Activated T-cell treated with anti-CD3 and anti-CD28 coated beads, Interleukin-2, amount 50 U/mL, for 24 hours (primary cell): Measurements from ENCODE around the gene BMPR2.
"Not testable (repeated sequence)": the region's sequence is repeated elsewhere in the genome, so short reads cannot be mapped to it uniquely, and the experiment has no call there.

ENCODE experiments used
- DNase-seq: peaks from one replicate; pipeline ENCODE4 v3.0.0-alpha.2; 2020
- H3K27ac Mint-ChIP-seq: 2 replicates; pipeline ENCODE4 v1.8.0; 2020; ENCODE audit warnings: mild to moderate bottlenecking, mixed read lengths
- H3K27me3 Mint-ChIP-seq: 2 replicates; pipeline ENCODE4 v1.8.0; 2020; ENCODE audit warnings: mixed read lengths
- H3K36me3 Mint-ChIP-seq: 2 replicates; pipeline ENCODE4 v1.8.0; 2020; ENCODE audit warnings: low read depth, mixed read lengths
- H3K4me1 Mint-ChIP-seq: 2 replicates; pipeline ENCODE4 v1.8.0; 2020; ENCODE audit warnings: low read depth, mixed read lengths
- H3K4me3 Mint-ChIP-seq: 2 replicates; pipeline ENCODE4 v1.8.0; 2020; ENCODE audit warnings: mild to moderate bottlenecking, moderate library complexity, mixed read lengths
- H3K9me3 Mint-ChIP-seq: 2 replicates; pipeline ENCODE4 v1.8.0; 2020; ENCODE audit warnings: mixed read lengths

BMPR2 gene

GRCh38 chr2:202374383-202374782 is 1.7 kb upstream of the BMPR2 start:
- not testable (repeated sequence) for H3K27me3 Mint-ChIP-seq, H3K9me3 Mint-ChIP-seq, H3K27ac Mint-ChIP-seq, DNase-seq
- Mint-ChIP-seq H3K4me3 (peak overlapping the region; percentile 12), H3K36me3 (peaks cover 13% of the 10 kb centered on the region), H3K4me1 (peaks cover 27% of the 10 kb centered on the region)

GRCh38 chr2:202375033-202375608 is 1.0 kb upstream of the BMPR2 start:
- peaks cover 13% of the 10 kb centered on the region for H3K36me3 Mint-ChIP-seq
- peak overlapping the region; percentile 97 for H3K4me3 Mint-ChIP-seq
- peak overlapping the region; percentile 92 for H3K27ac Mint-ChIP-seq
- H3K9me3 Mint-ChIP-seq, result no peaks in the 10 kb centered on the region
- peak; percentile 60 for DNase-seq
- no peaks in the 10 kb centered on the region for H3K27me3 Mint-ChIP-seq
- peaks cover 32% of the 10 kb centered on the region for H3K4me1 Mint-ChIP-seq

DNA sequence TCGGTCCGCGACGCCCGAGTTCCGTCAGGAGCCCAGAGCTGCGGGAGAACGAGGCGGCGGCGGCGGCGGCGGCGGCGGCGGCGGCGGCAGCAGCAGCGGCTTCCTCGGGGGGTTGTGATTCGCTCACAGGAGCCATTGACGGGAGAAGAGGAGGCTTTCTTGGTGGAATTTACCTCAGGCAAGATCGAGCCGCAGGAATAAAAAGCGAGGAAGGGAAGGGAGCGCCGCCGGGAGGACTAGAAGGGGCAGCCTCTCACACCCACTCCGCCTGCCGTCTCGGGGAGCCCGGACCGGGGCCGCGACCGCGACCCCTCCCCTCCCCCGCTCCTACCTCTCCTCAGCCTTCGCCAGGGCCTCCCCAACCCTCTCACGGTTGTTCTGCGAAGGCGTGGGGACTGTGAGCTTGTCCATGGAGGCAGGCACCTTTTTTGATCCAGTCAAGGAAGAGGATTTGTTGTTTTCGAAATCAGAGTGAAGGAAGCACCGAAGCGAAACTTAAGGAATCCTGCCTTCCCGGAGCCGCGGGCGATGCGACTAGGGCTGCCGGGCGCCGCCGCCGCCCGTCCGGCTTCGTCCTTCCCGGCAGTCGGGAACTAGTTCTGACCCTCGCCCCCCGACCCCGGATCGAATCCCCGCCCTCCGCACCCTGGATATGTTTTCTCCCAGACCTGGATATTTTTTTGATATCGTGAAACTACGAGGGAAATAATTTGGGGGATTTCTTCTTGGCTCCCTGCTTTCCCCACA is 506 bp downstream of the BMPR2 start:
- Mint-ChIP-seq H3K36me3 (peaks cover 13% of the 10 kb centered on the region), H3K27me3 (no peaks in the 10 kb centered on the region), H3K27ac (peak overlapping the region; percentile 92), H3K4me3 (peak overlapping the region; percentile 97), H3K9me3 (no peaks in the 10 kb centered on the region), H3K4me1 (peaks cover 38% of the 10 kb centered on the region)
- DNase-seq, result peak; percentile 72

DNA sequence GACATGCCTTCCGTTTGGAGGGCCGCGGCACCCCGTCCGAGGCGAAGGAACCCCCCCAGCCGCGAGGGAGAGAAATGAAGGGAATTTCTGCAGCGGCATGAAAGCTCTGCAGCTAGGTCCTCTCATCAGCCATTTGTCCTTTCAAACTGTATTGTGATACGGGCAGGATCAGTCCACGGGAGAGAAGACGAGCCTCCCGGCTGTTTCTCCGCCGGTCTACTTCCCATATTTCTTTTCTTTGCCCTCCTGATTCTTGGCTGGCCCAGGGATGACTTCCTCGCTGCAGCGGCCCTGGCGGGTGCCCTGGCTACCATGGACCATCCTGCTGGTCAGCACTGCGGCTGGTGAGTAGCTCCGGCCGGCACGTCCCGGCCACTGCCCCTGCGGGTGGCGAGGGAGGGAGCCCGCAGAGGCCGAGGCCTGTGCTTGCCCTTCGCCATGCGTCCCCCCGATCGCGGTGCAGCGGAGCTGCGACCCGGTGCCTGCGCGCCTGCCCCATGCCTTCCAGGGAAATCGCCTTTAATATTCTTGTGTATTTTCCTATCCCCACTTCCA is 1.2 kb downstream of the BMPR2 start:
- H3K4me1 Mint-ChIP-seq, result peaks cover 38% of the 10 kb centered on the region
- peak; percentile 53 for DNase-seq
- peak overlapping the region; percentile 92 for H3K27ac Mint-ChIP-seq
- H3K4me3 Mint-ChIP-seq, result peak overlapping the region; percentile 97
- peaks cover 13% of the 10 kb centered on the region for H3K36me3 Mint-ChIP-seq
- H3K27me3 Mint-ChIP-seq, result no peaks in the 10 kb centered on the region
- H3K9me3 Mint-ChIP-seq, result no peaks in the 10 kb centered on the region

GRCh38 chr2:202378001-202378400 is 1.9 kb downstream of the BMPR2 start:
- Mint-ChIP-seq H3K27me3 (no peaks in the 10 kb centered on the region), H3K27ac (peak overlapping the region; percentile 26), H3K4me3 (peak overlapping the region; percentile 97), H3K9me3 (no peaks in the 10 kb centered on the region), H3K4me1 (peaks cover 38% of the 10 kb centered on the region), H3K36me3 (peaks cover 13% of the 10 kb centered on the region)
- no peak for DNase-seq

- H3K4me1 Mint-ChIP-seq, result peaks cover 38% of the 10 kb centered on the region
- H3K9me3 Mint-ChIP-seq, result no peaks in the 10 kb centered on the region
- H3K27me3 Mint-ChIP-seq, result no peaks in the 10 kb centered on the region
- DNase-seq, result no peak
- H3K36me3 Mint-ChIP-seq, result peaks cover 13% of the 10 kb centered on the region
- H3K27ac Mint-ChIP-seq, result no peak overlapping the region
- H3K4me3 Mint-ChIP-seq, result peak overlapping the region; percentile 97
Observed at GRCh38 chr2:202378662-202379358, 2.7 kb downstream of the BMPR2 start.

DNA sequence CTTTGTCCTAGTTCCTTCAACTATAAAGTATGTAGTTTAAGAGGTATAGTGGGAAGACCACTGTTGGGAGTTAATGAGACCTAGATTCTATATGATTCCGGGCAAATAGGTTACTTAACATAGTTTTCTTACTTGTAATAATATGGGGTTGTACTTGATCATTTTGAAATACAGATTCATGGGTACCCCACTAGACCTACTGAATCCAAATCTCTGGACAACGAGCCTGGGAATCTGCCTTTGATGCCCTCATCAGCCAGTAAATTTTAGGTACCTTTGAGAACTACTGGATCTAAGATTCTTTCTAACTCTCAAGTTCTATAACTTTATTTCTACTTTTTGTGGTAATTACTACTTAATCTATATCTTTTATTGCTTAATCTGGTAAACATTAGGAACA is 6.6 kb downstream of the BMPR2 start:
- Mint-ChIP-seq H3K27me3 (no peaks in the 10 kb centered on the region), H3K4me3 (no peak overlapping the region)

DNA sequence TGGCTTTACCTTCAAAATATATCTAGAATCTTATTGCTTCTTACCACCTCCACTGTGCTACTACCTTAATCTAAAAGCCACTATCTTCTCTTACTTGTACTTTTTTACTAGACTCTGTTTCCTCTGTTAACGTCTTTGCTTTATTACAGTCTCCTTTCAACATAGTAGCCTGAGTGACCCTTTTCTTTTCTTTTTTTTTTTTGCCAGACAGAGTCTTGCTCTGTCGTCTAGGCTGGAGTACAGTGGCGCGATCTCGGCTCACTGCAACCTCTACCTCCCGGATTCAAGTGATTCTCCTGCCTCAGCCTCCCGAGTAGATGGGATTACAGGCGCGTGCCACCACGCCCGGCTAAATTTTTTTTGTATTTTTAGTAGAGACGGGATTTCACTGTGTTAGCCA is 10.4 kb downstream of the BMPR2 start:
- H3K27ac Mint-ChIP-seq, H3K27me3 Mint-ChIP-seq, H3K9me3 Mint-ChIP-seq, H3K4me3 Mint-ChIP-seq, DNase-seq, H3K36me3 Mint-ChIP-seq: not testable (repeated sequence)
- H3K4me1 Mint-ChIP-seq, result peaks cover 23% of the 10 kb centered on the region

More for the DNA sequence above, 6.6 kb downstream of the BMPR2 start:
- H3K36me3 Mint-ChIP-seq, result no peaks in the 10 kb centered on the region
- no peak overlapping the region for H3K27ac Mint-ChIP-seq
- H3K9me3 Mint-ChIP-seq, result no peaks in the 10 kb centered on the region
- H3K4me1 Mint-ChIP-seq, result peaks cover 45% of the 10 kb centered on the region
- DNase-seq, result no peak

DNA sequence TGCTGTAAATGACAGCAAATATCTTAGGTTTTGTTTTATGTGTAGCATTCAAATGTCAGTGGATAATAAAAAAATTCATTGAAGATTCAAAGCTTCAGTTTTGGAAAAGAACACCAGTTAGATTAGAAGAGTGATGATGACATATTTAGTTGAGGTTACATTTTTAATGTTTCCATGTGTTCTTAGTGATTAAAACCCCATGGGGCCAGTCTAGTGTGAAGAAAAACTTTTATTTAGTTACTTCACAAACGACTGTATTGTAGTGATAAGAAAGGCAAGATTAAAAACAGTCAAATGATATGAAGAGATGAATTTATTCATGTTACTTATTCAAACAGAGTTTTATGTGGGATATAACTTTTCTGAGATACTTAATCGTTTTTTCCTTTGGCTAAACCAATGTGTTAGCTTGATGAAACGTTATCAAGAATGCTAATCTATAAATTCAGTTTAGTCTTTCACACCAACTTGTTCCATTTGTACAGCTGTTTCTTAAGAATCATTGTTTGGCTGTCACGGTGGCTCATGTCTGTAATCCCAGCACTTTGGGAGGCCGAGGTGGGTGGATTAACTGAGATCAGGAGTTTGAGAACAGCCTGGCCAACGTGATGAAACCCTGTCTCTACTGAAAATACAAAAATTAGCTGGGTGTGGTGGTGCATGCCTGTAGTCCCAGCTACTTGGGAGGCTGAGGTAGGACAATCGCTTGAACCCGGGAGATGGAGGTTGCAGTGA is 11.6 kb downstream of the BMPR2 start:
- H3K27me3 Mint-ChIP-seq, result no peaks in the 10 kb centered on the region
- H3K27ac Mint-ChIP-seq, result peak overlapping the region; percentile 84
- H3K4me1 Mint-ChIP-seq, result peaks cover 21% of the 10 kb centered on the region
- no peak overlapping the region for H3K4me3 Mint-ChIP-seq
- no peak for DNase-seq
- H3K9me3 Mint-ChIP-seq, result no peaks in the 10 kb centered on the region
- no peaks in the 10 kb centered on the region for H3K36me3 Mint-ChIP-seq

DNA sequence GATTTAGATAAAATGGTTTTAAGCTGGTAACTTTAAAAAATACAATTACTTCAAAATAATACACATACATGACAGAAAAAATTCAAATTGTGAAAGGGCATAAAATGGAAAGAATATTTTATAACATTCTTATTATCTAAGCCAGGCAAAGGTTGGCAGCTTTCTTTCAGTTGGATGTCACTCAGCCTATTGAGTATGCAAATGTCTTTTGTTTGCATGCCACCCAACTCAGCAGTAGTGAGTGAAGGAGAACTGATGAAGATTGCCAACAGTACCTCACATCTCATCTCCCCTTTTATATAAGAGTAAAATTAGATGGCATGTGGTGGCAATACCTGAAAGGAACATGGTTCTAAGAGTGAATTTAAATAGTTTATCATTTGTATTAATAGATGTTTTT is 24.8 kb downstream of the BMPR2 start:
- Mint-ChIP-seq H3K27me3 (no peaks in the 10 kb centered on the region), H3K4me1 (peaks cover 5% of the 10 kb centered on the region), H3K27ac (no peak overlapping the region), H3K36me3 (no peaks in the 10 kb centered on the region), H3K4me3 (no peak overlapping the region), H3K9me3 (no peaks in the 10 kb centered on the region)
- no peak for DNase-seq

GRCh38 chr2:202405798-202406197 is 29.7 kb downstream of the BMPR2 start:
- H3K36me3 Mint-ChIP-seq, result no peaks in the 10 kb centered on the region
- DNase-seq, result no peak
- no peak overlapping the region for H3K4me3 Mint-ChIP-seq
- no peaks in the 10 kb centered on the region for H3K9me3 Mint-ChIP-seq
- no peaks in the 10 kb centered on the region for H3K27me3 Mint-ChIP-seq
- no peak overlapping the region for H3K27ac Mint-ChIP-seq
- H3K4me1 Mint-ChIP-seq, result peaks cover 9% of the 10 kb centered on the region

DNA sequence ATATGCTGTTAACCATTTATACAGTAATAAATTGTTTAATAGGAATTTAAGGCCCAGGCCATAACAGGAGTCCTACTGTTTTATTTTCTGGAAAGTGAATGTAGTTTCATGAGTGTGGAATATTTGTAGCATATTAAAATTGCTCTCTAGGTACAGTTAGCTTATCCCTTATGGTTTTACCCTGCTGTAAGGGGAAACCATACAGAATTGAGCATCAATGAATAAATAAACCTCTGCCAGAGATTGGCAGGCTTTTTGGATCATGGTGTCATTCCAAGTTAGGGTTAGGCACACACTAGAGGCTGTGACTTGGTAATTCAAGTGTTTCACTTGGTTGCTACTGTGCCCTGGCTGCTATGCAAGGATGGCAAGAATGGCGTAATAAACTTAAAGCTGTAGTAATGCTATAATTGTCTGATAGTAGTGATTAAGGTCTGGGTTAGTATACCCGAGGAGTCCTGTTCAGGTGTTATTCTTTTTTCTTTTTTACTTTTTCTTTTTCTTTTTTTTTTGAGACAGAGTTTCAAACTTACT is 30.4 kb downstream of the BMPR2 start:
- no peaks in the 10 kb centered on the region for H3K36me3 Mint-ChIP-seq
- H3K27me3 Mint-ChIP-seq, result no peaks in the 10 kb centered on the region
- no peak overlapping the region for H3K4me3 Mint-ChIP-seq
- H3K9me3 Mint-ChIP-seq, result no peaks in the 10 kb centered on the region
- peaks cover 11% of the 10 kb centered on the region for H3K4me1 Mint-ChIP-seq
- no peak overlapping the region for H3K27ac Mint-ChIP-seq
- DNase-seq, result no peak

GRCh38 chr2:202408546-202409140 is 32.5 kb downstream of the BMPR2 start:
- peaks cover 10% of the 10 kb centered on the region for H3K4me1 Mint-ChIP-seq
- H3K27ac Mint-ChIP-seq, result no peak overlapping the region
- no peaks in the 10 kb centered on the region for H3K9me3 Mint-ChIP-seq
- no peak for DNase-seq
- no peaks in the 10 kb centered on the region for H3K36me3 Mint-ChIP-seq
- H3K27me3 Mint-ChIP-seq, result no peaks in the 10 kb centered on the region
- no peak overlapping the region for H3K4me3 Mint-ChIP-seq

- Mint-ChIP-seq H3K27me3 (no peaks in the 10 kb centered on the region), H3K4me3 (no peak overlapping the region), H3K27ac (no peak overlapping the region)
Observed at GRCh38 chr2:202410092-202410491, 34.0 kb downstream of the BMPR2 start.

More at GRCh38 chr2:202410092-202410491, 34.0 kb downstream of the BMPR2 start:
- no peak for DNase-seq
- no peaks in the 10 kb centered on the region for H3K9me3 Mint-ChIP-seq
- peaks cover 10% of the 10 kb centered on the region for H3K4me1 Mint-ChIP-seq
- no peaks in the 10 kb centered on the region for H3K36me3 Mint-ChIP-seq
